Measurements from ENCODE around the gene TRPM3. TPM values are rescaled to one million over a fixed set of nuclear protein-coding genes. Genes with fewer than 3 reads are reported as not detected.

The TRPM3 gene
- polyA plus RNA-seq, 3 donors: not detected

GRCh38 chr9:70529377-70529776 is 592.0 kb downstream of the TRPM3 start:
- Histone ChIP-seq H2AFZ (ENCODE audit: insufficient read depth, low read depth, low read length, poor library complexity, severe bottlenecking) (no peak overlapping the region), H3K36me3 (replicated peaks in 1 of 2; ENCODE audit: control insufficient read depth in 1 of 2, insufficient read depth in 2 of 2, low read length in 2 of 2) (no peaks in the 10 kb centered on the region), H3K9ac (ENCODE audit: insufficient read depth, low read length, poor library complexity, severe bottlenecking) (no peak overlapping the region), H4K20me1 (ENCODE audit: insufficient read depth, low read length) (no peaks in the 10 kb centered on the region), H3K4me3 (replicated peaks in 1 of 3; ENCODE audit: low read depth in 2 of 3, low read length in 3 of 3) (no peak overlapping the region), H3K27me3 (ENCODE audit: control insufficient read depth in 2 of 2, insufficient read depth in 2 of 2, low read length in 2 of 2) (no peaks in the 10 kb centered on the region), H3K4me2 (replicated peaks; ENCODE audit: extremely low read depth, low read length, poor library complexity, severe bottlenecking) (no peak overlapping the region), H3K4me1 (ENCODE audit: control insufficient read depth in 1 of 2, insufficient read depth in 2 of 2, low read length in 2 of 2) (peaks cover 14 to 19% of the 10 kb centered on the region in 2 donors), H3K9me3 (replicated peaks in 1 of 2; ENCODE audit: control insufficient read depth in 1 of 2, insufficient read depth in 1 of 2, low read length in 2 of 2) (no peaks in the 10 kb centered on the region), H3K79me2 (ENCODE audit: insufficient read depth, low read length) (no peaks in the 10 kb centered on the region), H3K27ac (ENCODE audit: low read depth in 1 of 2, low read length in 2 of 2) (no peak overlapping the region)
- no peak for TF ChIP-seq CTCF (IDR thresholded peaks at IDR 0.05)
- DNase-seq: no peak
- Mint-ChIP-seq H3K36me3 (peaks cover 0 to 2% of the 10 kb centered on the region in 2 donors), H3K4me3 (no peak overlapping the region), H3K9me3 (peaks cover 0 to 6% (median 1%) of the 10 kb centered on the region in 7 donors), H3K27me3 (ENCODE audit: low read depth in 3 of 3) (no peaks in the 10 kb centered on the region), H3K27ac (no peak overlapping the region), H3K4me1 (peaks cover 12% of the 10 kb centered on the region)
- no CpG with 5 or more reads among the region's 6 CpGs for WGBS (ENCODE audit: insufficient coverage)
- intact Hi-C loops (cut with micrococcal nuclease): no loop called here

- H3K9ac ChIP-seq (ENCODE audit: insufficient read depth, low read length, poor library complexity, severe bottlenecking): no peak overlapping the region
- H3K27me3 ChIP-seq (ENCODE audit: control insufficient read depth in 2 of 2, insufficient read depth in 2 of 2, low read length in 2 of 2): no peaks in the 10 kb centered on the region
- no peak for TF ChIP-seq CTCF (IDR thresholded peaks at IDR 0.05)
- no peak for DNase-seq
- H3K79me2 ChIP-seq (ENCODE audit: insufficient read depth, low read length): no peaks in the 10 kb centered on the region
- Mint-ChIP-seq H3K4me1 (peaks cover 12% of the 10 kb centered on the region), H3K9me3 (peaks cover 9 to 18% (median 13%) of the 10 kb centered on the region in 7 donors), H3K27ac (peak overlapping the region in 1 of 7 donors; percentile 17), H3K36me3 (peaks cover 0 to 2% of the 10 kb centered on the region in 2 donors), H3K4me3 (no peak overlapping the region), H3K27me3 (ENCODE audit: low read depth in 3 of 3) (peaks cover 0 to 3% (median 0%) of the 10 kb centered on the region in 3 donors)
- H3K4me3 ChIP-seq (replicated peaks in 1 of 3; ENCODE audit: low read depth in 2 of 3, low read length in 3 of 3): no peak overlapping the region
- H4K20me1 ChIP-seq (ENCODE audit: insufficient read depth, low read length): no peaks in the 10 kb centered on the region
- no CpG with 5 or more reads among the region's 2 CpGs for WGBS (ENCODE audit: insufficient coverage)
- no peak overlapping the region for H3K27ac ChIP-seq (ENCODE audit: low read depth in 1 of 2, low read length in 2 of 2)
- no peak overlapping the region for H3K4me2 ChIP-seq (replicated peaks; ENCODE audit: extremely low read depth, low read length, poor library complexity, severe bottlenecking)
- H2AFZ ChIP-seq (ENCODE audit: insufficient read depth, low read depth, low read length, poor library complexity, severe bottlenecking): no peak overlapping the region
- H3K36me3 ChIP-seq (replicated peaks in 1 of 2; ENCODE audit: control insufficient read depth in 1 of 2, insufficient read depth in 2 of 2, low read length in 2 of 2): no peaks in the 10 kb centered on the region
- H3K9me3 ChIP-seq (replicated peaks in 1 of 2; ENCODE audit: control insufficient read depth in 1 of 2, insufficient read depth in 1 of 2, low read length in 2 of 2): peaks cover 9 to 11% of the 10 kb centered on the region in 2 donors
- peaks cover 14 to 19% of the 10 kb centered on the region in 2 donors for H3K4me1 ChIP-seq (ENCODE audit: control insufficient read depth in 1 of 2, insufficient read depth in 2 of 2, low read length in 2 of 2)
- intact Hi-C loops (cut with micrococcal nuclease): no loop called here
Observed at GRCh38 chr9:70526902-70527301, 594.5 kb downstream of the TRPM3 start.

Data from CD14-positive monocyte (primary cell).